HG03378 (cell line): ENCODE results near the gene MXI1.

ENCODE experiments used
- ATAC-seq: cut with Tn5 transposase; IDR thresholded peaks from one replicate; pipeline ENCODE4 v1.9.1; 2021; ENCODE audit warnings: mild to moderate bottlenecking, moderate library complexity; ENCODE audit not compliant: unreplicated experiment

Gene MXI1

DNA sequence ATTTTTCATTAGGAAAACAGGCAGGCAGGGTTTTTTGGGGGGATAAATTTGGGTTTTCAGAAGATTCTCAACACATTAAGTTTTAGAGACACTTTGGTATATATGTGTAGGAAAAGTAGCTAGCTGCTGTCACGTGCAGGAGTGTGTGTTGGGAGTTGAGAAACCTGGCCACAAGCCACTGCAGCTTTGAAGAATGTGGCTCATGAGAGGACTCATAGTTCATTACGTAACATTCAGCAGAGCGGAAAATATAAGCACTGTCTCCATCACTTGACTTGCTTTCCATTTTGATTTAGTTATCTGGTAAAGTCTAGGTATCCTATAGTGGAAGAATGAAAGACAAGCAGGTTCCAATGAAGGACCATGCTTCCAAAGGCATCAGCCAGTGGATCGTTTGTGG is 66.1 kb downstream of the MXI1 start:
- no peak for ATAC-seq

- no peak for ATAC-seq
Measured at GRCh38 chr10:110274072-110274627, 66.7 kb downstream of the MXI1 start.

GRCh38 chr10:110274647-110275046 is 67.2 kb downstream of the MXI1 start:
- ATAC-seq, result no peak

DNA sequence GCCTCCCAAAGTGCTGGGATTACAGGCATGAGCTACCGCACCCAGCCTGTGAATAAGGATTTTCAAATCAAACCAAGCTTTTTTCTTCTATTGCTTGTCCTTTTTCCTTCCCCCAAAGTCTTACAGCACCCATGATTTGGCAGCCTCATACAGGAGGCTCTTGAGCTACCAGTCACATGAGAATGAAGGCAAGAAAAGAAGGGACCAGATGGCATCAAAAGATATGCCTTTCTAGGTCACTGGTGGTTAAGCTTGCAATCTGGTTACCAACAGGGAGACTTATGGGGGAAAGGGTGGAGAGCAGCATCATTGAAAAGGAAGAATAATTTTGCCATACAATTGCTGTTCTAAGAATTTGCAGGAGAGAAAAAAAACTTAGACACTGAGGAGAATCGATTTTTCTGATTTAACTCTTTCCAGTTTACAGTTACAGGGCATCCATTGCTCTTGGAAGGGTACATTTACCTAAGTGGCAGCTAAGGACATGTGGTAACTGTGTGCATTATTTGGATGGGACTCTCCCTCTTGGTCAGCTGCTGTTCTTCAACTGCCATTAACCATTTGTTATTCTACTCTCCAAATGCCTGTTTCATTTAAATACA is 67.8 kb downstream of the MXI1 start:
- ATAC-seq, result no peak

DNA sequence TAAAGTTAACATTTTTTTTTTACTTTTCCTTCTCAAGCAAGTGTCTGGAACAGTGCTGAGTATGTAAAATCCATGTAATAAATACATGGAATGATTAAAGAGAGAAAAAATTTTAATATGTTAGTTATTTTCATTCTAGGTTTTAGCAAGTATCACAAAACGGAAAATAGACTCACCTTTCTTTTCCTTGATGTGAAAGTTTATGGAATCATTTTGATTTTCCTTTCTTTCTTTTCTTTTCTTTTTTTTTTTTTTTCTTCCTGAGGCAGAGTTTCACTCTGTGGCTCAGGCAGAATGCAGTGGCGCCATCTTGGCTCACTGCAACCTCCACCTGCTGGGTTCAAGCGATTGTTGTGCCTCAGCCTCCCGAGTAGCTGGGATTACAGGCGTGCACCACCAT is 69.2 kb downstream of the MXI1 start:
- ATAC-seq, result no peak

DNA sequence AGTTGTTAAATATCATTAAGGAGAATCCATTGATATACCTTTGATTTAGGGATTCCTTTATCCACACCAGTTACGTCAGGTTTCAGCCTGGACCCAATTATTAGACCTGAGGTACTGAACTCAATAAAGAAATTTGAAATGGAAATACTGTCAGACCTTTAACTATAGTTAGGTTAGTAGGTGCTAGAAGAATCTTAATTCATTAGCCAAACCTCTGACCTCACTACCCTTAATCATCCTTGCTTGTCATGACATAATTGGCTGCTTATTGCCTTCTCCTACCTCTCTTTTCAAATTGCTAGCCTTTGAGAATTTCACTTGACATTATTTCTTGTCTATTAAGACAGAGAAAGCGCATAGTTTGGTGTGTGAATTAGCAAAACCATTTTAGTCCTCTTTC is 70.2 kb downstream of the MXI1 start:
- ATAC-seq, result no peak

GRCh38 chr10:110278562-110279406 is 71.4 kb downstream of the MXI1 start:
- ATAC-seq, result no peak

DNA sequence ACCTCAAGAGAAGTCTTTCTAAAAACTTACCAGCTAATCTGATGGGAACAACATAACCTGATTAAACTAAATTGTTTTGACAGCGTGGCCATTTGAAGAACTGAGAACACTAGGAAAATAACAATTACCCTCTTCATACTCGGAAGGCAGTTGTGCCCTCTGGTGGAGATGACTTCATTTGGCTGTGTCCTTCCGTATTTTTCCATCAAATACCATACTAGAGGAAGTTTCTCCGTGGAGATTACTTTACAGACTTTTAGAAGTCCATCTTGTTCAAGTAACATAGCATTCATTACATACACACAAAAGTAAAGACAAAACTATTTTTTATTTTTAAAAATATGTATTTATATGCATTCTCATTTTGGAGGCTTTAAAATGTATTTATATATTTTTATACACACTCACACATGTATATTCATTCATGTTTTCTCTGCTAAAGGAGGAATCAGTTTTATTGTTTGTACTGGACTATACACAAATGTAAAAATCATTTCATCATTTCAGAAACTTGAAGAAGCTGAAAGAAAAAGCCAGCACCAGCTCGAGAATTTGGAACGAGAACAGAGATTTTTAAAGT is 72.1 kb downstream of the MXI1 start:
- no peak for ATAC-seq

DNA sequence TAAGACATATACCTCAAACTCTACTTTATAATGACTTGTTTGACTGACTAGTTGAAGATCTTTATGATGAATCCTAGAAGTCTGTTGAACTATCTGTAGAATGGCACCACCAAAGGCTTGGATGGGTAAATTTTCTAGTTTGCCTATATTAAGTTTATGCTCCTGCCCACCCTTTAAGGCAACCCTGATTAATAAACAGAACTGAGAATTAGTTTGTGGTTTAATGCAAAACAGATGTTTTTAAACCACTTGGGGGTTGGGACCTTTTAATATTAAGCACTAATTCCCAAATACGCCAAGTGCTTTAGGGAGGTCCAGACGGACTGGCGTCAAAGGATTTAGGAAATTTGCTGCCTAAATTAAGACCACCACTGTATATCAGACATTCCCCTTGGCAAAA is 76.9 kb downstream of the MXI1 start:
- no peak for ATAC-seq

DNA sequence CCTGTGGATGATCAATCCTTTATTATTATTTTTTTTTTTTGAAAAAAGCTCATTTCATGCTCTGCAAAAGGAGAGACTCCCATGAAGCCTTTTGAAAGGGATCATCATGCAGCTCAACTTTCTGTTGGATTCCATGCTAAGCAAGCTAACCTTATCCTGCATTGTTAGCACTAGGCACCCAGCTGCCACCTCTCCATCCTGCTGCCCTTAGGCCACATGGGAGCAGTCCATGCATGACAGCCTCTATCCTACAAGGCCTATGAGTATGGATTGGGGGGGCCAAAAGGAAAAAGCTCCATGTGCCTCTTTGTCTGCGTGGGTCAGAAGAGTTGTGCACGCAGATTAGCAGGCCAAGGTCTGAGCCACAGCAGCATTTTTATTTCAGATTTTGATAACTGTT is 78.1 kb downstream of the MXI1 start:
- ATAC-seq, result no peak

- no peak for ATAC-seq
Measured at GRCh38 chr10:110286841-110287240, 79.4 kb downstream of the MXI1 start.

- ATAC-seq, result no peak
Measured at GRCh38 chr10:110296966-110297365, 89.6 kb downstream of the MXI1 start.

- ATAC-seq, result no peak
Measured at GRCh38 chr10:110300486-110300986, 93.1 kb downstream of the MXI1 start.

GRCh38 chr10:110303681-110304080 is 96.3 kb downstream of the MXI1 start:
- ATAC-seq, result no peak

- peak; percentile 2 for ATAC-seq
Measured at GRCh38 chr10:110304394-110304779, 97.0 kb downstream of the MXI1 start.

GRCh38 chr10:110304780-110305421 is 97.5 kb downstream of the MXI1 start, which contains the start of gene SMNDC1:
Gene SMNDC1 (minus strand): TSS chr10:110304920. CDS start chr10:110303587, 1,333 bp downstream.
- ATAC-seq, result peak; percentile 92

- peak; percentile 62 for ATAC-seq
Measured at GRCh38 chr10:110305767-110306451, 98.5 kb downstream of the MXI1 start.

DNA sequence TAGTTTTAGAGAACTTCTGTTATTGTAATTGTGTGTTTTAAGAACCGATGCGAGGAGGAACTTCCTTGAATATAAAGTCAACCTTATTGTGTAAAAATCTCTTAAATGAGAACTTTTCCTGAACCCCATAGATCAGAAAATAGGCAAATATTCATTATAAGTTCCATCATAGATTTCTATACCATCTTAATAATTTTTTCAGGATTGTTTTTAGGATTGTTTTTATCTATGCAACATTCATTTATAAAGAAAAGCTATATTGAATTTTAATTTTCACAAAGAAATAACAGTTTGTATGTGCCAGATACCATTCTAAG is 99.0 kb downstream of the MXI1 start:
- ATAC-seq, result no peak

DNA sequence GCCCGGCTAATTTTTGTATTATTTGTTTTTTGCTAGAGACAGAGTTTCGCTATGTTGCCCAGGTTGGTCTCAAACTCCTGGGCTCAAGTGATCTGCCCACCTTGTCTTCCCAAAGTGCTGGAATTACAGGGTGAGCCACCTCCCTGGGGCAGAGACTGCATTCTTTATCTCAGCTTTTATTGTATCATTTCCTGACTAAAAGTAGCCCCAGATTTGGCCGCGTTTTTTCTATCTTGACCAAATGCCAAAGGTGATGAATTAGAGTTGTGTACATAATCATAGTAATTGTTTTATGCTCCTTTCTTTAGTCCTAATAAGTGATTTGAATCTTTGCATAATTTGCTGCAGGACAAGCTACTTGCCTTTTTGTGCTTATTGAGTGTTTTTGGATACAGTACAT is 100.4 kb downstream of the MXI1 start:
- no peak for ATAC-seq

DNA sequence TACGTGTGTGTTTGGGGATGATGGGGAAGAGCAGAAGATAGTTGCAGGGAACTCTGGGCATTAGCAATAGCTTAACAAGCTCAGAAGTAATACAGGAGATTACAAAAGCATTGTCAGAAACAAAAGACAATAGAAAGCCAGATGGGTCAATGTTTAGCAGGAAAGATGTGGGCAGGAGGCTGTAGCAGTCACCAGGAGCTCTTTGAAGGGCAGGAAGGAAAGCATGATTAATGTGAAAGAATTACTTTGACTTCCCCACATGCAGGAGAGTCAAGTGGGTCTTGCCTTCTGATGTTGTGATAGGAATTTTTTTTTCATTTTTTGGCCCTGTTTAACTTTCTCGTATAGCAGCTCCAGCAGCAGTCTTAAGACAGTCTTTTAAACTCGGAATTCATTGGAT is 103.3 kb downstream of the MXI1 start:
- no peak for ATAC-seq
